Activated CD8-positive, alpha-beta memory T cell treated with anti-CD3 and anti-CD28 coated beads, Interleukin-2, amount 50 U/mL, for 48 hours (primary cell): ENCODE results near the gene CARD8.
"Not testable (repeated sequence)": the region's sequence is repeated elsewhere in the genome, so short reads cannot be mapped to it uniquely, and the experiment has no call there.

ENCODE experiments used
- DNase-seq: peaks from one replicate; pipeline ENCODE4 v3.0.0-alpha.2; 2020

Gene CARD8

GRCh38 chr19:48258350-48258749 is 2.6 kb upstream of the CARD8 start:
- no peak for DNase-seq

- DNase-seq, result no peak
These were observed 1.2 kb downstream of the CARD8 start for GRCh38 chr19:48254529-48254970.

GRCh38 chr19:48253999-48254398 is 1.7 kb downstream of the CARD8 start:
- DNase-seq, result no peak

GRCh38 chr19:48252609-48253008 is 3.1 kb downstream of the CARD8 start:
- DNase-seq, result no peak

GRCh38 chr19:48250290-48251025 is 5.3 kb downstream of the CARD8 start:
- DNase-seq, result no peak

- peak; percentile 84 for DNase-seq
These were observed 6.2 kb downstream of the CARD8 start for GRCh38 chr19:48249502-48250014.

- DNase-seq, result no peak
These were observed 7.5 kb downstream of the CARD8 start for GRCh38 chr19:48248081-48248833.

GRCh38 chr19:48247212-48247611 is 8.5 kb downstream of the CARD8 start:
- no peak for DNase-seq

GRCh38 chr19:48246101-48246500 is 9.6 kb downstream of the CARD8 start:
- no peak for DNase-seq

- no peak for DNase-seq
These were observed 11.4 kb downstream of the CARD8 start for GRCh38 chr19:48244281-48244680.

GRCh38 chr19:48241771-48242170 is 13.9 kb downstream of the CARD8 start:
- DNase-seq, result not testable (repeated sequence)

GRCh38 chr19:48239582-48240141 is 16.1 kb downstream of the CARD8 start:
- DNase-seq, result no peak

- DNase-seq, result no peak
These were observed 16.6 kb downstream of the CARD8 start for GRCh38 chr19:48239120-48239519.

- DNase-seq, result no peak
These were observed 18.7 kb downstream of the CARD8 start for GRCh38 chr19:48237057-48237456.

- peak; percentile 67 for DNase-seq
These were observed 25.1 kb downstream of the CARD8 start for GRCh38 chr19:48230555-48231129.

GRCh38 chr19:48221628-48222027 is 34.1 kb downstream of the CARD8 start:
- no peak for DNase-seq

GRCh38 chr19:48220784-48221183 is 34.9 kb downstream of the CARD8 start:
- DNase-seq, result not testable (repeated sequence)

GRCh38 chr19:48218997-48219396 is 36.7 kb downstream of the CARD8 start:
- no peak for DNase-seq

- DNase-seq, result no peak
These were observed 38.8 kb downstream of the CARD8 start for GRCh38 chr19:48216933-48217332.

- DNase-seq, result no peak
These were observed 41.8 kb downstream of the CARD8 start for GRCh38 chr19:48213959-48214358.

GRCh38 chr19:48210005-48210404 is 45.7 kb downstream of the CARD8 start:
- no peak for DNase-seq

- peak; percentile 45 for DNase-seq
These were observed 49.2 kb downstream of the CARD8 start for GRCh38 chr19:48206397-48207093.
